Erythroblast (primary cell): ENCODE data around the gene TOMM7.
A peak's percentile ranks its signal among the peaks of the same experiment; 100 is the strongest.

ENCODE experiments used
- GATA1 ChIP-seq: IDR thresholded peaks from 2 replicates; pipeline ENCODE4 v1.6.1; 2011; ENCODE audit warnings: low read depth, mild to moderate bottlenecking, control low read depth, low read length, moderate library complexity
- POLR2A ChIP-seq: IDR thresholded peaks from 2 replicates; pipeline ENCODE4 v1.6.1; 2011; ENCODE audit warnings: mild to moderate bottlenecking, low read length

DNA sequence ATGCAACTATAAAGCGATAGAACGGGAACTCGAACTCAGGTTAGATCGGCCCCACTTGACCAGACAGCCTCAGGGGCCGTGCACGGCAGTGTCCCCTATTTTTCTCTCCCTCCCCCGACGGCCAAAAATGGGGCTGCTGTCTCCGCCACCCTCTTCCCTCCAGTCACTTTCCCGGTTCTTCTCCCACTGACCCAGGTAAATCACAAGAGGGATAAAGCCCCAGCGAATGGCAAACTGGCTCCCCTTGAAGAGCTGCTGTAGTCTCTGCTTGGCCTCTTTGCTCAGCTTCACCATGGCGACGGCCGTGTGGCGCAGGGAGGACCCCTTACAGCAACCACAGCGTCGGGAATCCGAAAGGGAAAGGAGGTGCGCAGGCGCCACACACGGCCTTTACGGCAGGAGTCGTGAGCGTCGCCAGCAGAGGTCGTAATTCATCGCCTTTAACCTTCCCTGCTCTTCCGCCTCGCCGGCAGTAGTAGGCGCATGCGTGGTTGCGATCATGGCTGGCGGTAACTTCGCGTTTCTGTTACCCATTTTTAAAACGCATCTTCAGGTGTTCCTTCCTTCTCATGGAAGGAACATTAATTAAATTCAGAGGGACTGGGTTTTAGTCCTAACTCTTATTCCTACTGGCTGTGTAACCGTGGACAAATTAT lies at the start of gene TOMM7:
- TF ChIP-seq POLR2A (peak; percentile 94), GATA1 (no peak)
